Measurements from ENCODE around the gene GBF1. TPM values are rescaled to one million over a fixed set of nuclear protein-coding genes. Genes with fewer than 3 reads are reported as not detected.

The GBF1 gene
- total and polyA plus RNA-seq, 12 donors = 20.7 to 60.5 (median 49.3) TPM

DNA sequence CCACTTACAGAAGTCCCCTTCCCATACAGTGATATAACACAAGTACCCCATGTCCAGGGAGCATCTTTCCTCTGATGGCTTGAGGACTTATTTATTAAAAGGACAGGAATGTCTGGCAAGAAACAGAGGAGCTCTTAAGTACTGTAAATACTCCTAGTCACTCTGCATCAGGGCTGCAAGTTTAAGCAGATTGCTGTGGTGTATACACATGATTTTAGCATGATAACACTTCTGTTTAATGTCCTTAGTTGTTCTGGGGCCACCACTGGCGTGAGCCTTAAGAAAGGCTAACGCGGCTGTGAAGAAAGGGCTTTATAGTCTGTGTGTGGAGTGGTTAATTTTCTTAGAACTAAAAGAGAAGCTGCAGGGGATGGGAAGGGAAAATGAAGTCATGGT is 65.7 kb downstream of the GBF1 start:
- Histone ChIP-seq H3K36me3 (peaks cover 0 to 11% (median 0%) of the 10 kb centered on the region in 9 donors), H3K9me3 (no peaks in the 10 kb centered on the region), H3K27ac (peak overlapping the region in 5 of 10 donors; percentile 29 to 56 (median 36)), H3K27me3 (no peaks in the 10 kb centered on the region), H3K4me1 (peaks cover 4 to 77% (median 51%) of the 10 kb centered on the region in 9 donors), H3K4me3 (no peak overlapping the region)
- DNase-seq (no peak), ATAC-seq (peak in 1 of 8 donors; percentile 14)
- WGBS, 2 donors = 83 to 85% methylated on average over 3 of the region's 3 CpGs
- TF ChIP-seq CTCF (IDR thresholded peaks at IDR 0.05) = no peak
- intact Hi-C loops (cut with DNase I) = no loop called here

GRCh38 chr10:102312683-102313082 is 67.4 kb downstream of the GBF1 start:
- H3K4me3 ChIP-seq = no peak overlapping the region
- WGBS, 2 donors = 63 to 79% methylated on average over 1 of the region's 1 CpG
- peaks cover 0 to 11% (median 0%) of the 10 kb centered on the region in 9 donors for H3K36me3 ChIP-seq
- H3K27ac ChIP-seq = peak overlapping the region in 2 of 10 donors; percentile 8 to 12
- H3K9me3 ChIP-seq = no peaks in the 10 kb centered on the region
- no peak for TF ChIP-seq CTCF (IDR thresholded peaks at IDR 0.05)
- peaks cover 4 to 61% (median 40%) of the 10 kb centered on the region in 9 donors for H3K4me1 ChIP-seq
- H3K27me3 ChIP-seq = no peaks in the 10 kb centered on the region
- DNase-seq (no peak), ATAC-seq (peak in 1 of 8 donors; percentile 25)
- intact Hi-C loops (cut with DNase I) = no loop called here

GRCh38 chr10:102313221-102313896 is 68.0 kb downstream of the GBF1 start:
- Histone ChIP-seq H3K27me3 (no peaks in the 10 kb centered on the region), H3K4me1 (peaks cover 4 to 61% (median 38%) of the 10 kb centered on the region in 9 donors), H3K27ac (peak overlapping the region in 3 of 10 donors; percentile 8 to 53 (median 12)), H3K9me3 (no peaks in the 10 kb centered on the region), H3K4me3 (no peak overlapping the region), H3K36me3 (peaks cover 0 to 11% (median 0%) of the 10 kb centered on the region in 9 donors)
- WGBS, 2 donors = 68 to 71% methylated on average over 8 of the region's 8 CpGs
- intact Hi-C loops (cut with DNase I) = no loop called here
- no peak for TF ChIP-seq CTCF (IDR thresholded peaks at IDR 0.05)
- ATAC-seq = peak in 1 of 8 donors; percentile 12
- DNase-seq = no peak

DNA sequence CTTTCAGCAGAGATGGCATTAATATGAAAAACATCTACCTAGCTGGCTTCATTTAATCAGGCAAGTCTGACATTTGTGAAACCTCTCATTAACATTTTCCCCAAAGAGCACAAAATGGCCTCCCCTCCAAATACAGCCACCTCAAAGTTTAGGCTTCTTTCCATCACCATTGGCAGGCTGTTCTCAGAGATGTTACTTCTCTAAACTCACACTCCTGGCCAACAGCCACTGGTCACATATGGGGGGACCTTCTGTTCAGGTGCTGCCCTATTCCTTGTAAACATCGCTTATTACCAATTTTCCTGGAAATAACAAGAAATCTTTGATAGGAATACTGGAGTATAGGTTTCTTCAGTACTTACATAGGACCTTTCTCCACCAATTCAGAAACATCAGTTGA is 69.5 kb downstream of the GBF1 start:
- intact Hi-C loops (cut with DNase I) = no loop called here
- Histone ChIP-seq H3K9me3 (no peaks in the 10 kb centered on the region), H3K27me3 (no peaks in the 10 kb centered on the region), H3K4me1 (peaks cover 4 to 53% (median 38%) of the 10 kb centered on the region in 9 donors), H3K36me3 (peaks cover 0 to 11% (median 0%) of the 10 kb centered on the region in 9 donors), H3K4me3 (no peak overlapping the region), H3K27ac (no peak overlapping the region)
- TF ChIP-seq CTCF (IDR thresholded peaks at IDR 0.05) = no peak
- ATAC-seq (no peak), DNase-seq (no peak)
- 97 to 100% methylated on average over 1 of the region's 1 CpG for WGBS, 2 donors
